Neural progenitor cell (in vitro differentiated cells): ENCODE results near the gene ERCC1.

Source experiments
- EZH2 ChIP-seq: fragments of 200-600 bp; sonication (generic); IDR thresholded peaks from 2 replicates; pipeline ENCODE4 v1.6.1; 2017; ENCODE audit warnings: antibody characterized with exemption, mild to moderate bottlenecking, moderate library complexity
- TF ChIP-seq, protein P1 (sequence below): fragments of 200-600 bp; sonication (generic); IDR thresholded peaks from 2 replicates; pipeline ENCODE4 v1.5.1; 2017; ENCODE audit warnings: antibody characterized with exemption, mild to moderate bottlenecking

DNA sequence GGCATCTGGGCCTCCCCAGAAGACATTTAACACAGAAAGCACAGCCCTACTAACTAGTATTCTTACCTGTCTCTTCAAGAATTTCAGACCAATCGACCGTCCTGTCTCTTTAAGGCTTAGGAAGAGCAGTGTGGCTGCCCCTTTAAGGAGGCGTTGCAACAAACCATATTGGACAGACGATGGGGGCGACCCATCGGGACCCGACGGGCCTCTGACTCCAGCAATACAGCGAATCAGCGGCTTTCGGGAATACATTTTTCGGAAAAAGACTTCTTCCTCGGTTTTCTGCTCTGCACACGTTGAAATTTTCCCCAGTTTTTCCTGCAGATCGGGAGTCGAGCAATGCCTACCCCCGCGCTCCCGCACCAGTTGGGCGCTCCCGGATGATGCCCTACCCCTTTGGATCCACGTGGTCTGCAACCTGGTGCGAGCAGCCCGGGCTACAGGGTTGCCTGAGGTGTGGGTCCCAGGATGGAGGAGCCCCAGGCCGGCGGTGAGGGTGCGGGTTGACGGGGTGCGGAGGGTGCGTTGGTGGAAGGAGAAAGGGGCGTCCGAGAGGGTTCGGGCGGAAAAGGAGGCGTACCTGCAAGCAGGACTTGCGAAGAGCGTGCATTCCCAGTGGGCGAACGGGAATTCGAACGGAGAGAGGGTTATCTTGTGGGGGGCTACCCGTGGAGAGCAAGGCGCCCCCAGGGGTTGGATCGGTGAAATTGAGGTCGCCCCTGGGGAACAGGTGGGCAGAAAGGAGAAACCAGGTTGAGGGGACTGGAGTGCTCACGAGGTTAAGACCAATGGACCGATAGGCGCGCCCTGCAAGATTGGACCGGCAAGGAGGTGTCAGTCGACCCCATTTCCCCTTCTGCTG, 17.3 kb downstream of the ERCC1 start, which contains the start of gene POLR1G:
- TF ChIP-seq, protein P1, sequence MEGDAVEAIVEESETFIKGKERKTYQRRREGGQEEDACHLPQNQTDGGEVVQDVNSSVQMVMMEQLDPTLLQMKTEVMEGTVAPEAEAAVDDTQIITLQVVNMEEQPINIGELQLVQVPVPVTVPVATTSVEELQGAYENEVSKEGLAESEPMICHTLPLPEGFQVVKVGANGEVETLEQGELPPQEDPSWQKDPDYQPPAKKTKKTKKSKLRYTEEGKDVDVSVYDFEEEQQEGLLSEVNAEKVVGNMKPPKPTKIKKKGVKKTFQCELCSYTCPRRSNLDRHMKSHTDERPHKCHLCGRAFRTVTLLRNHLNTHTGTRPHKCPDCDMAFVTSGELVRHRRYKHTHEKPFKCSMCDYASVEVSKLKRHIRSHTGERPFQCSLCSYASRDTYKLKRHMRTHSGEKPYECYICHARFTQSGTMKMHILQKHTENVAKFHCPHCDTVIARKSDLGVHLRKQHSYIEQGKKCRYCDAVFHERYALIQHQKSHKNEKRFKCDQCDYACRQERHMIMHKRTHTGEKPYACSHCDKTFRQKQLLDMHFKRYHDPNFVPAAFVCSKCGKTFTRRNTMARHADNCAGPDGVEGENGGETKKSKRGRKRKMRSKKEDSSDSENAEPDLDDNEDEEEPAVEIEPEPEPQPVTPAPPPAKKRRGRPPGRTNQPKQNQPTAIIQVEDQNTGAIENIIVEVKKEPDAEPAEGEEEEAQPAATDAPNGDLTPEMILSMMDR: no peak
- TF ChIP-seq EZH2: no peak
